MM.1S (cell line): ENCODE results near the gene RAVER1.
A peak's percentile ranks its signal among the peaks of the same experiment; 100 is the strongest.
"Not testable (repeated sequence)": the region's sequence is repeated elsewhere in the genome, so short reads cannot be mapped to it uniquely, and the experiment has no call there.

Experiments
- DNase-seq: peaks from one replicate; pipeline ENCODE4 v3.0.0-alpha.2; 2015
- H2AFZ ChIP-seq: fragments of 300-600 bp; sonication (generic); 2 replicates; pipeline ENCODE4 v1.6.0; 2016; ENCODE audit warnings: antibody characterized with exemption, low read length
- H3F3A ChIP-seq: fragments of 300-600 bp; sonication (generic); 2 replicates; pipeline ENCODE4 v1.6.1; 2016; ENCODE audit warnings: mild to moderate bottlenecking, antibody characterized with exemption, low read length, moderate library complexity, mixed read lengths; ENCODE audit not compliant: insufficient read depth
- H3K27ac ChIP-seq: fragments of 300-600 bp; sonication (generic); 2 replicates; pipeline ENCODE4 v1.5.1; 2016; ENCODE audit warnings: mild to moderate bottlenecking, low read length
- H3K27me3 ChIP-seq: fragments of 300-600 bp; sonication (generic); replicated peaks from 2 replicates; pipeline ENCODE4 v1.6.0; 2016; ENCODE audit warnings: low read length; ENCODE audit not compliant: insufficient read depth
- H3K36me3 ChIP-seq: fragments of 300-600 bp; sonication (generic); replicated peaks from 2 replicates; pipeline ENCODE4 v1.6.1; 2016; ENCODE audit warnings: mild to moderate bottlenecking, low read length, mixed read lengths; ENCODE audit not compliant: insufficient read depth
- H3K4me1 ChIP-seq: fragments of 300-600 bp; sonication (generic); 2 replicates; pipeline ENCODE4 v1.6.1; 2016; ENCODE audit warnings: low read length, mixed read lengths
- H3K4me2 ChIP-seq: fragments of 300-600 bp; sonication (generic); 2 replicates; pipeline ENCODE4 v1.6.0; 2016; ENCODE audit warnings: low read depth, low read length
- H3K4me3 ChIP-seq: fragments of 300-600 bp; sonication (generic); 2 replicates; pipeline ENCODE4 v1.5.1; 2016; ENCODE audit warnings: low read length, mixed read lengths
- H3K79me2 ChIP-seq: fragments of 300-600 bp; sonication (generic); 2 replicates; pipeline ENCODE4 v1.6.1; 2016; ENCODE audit warnings: mixed run types, low read length, mixed read lengths
- H3K9ac ChIP-seq: fragments of 300-600 bp; sonication (generic); 2 replicates; pipeline ENCODE4 v1.6.1; 2016; ENCODE audit warnings: low read length, mixed read lengths
- H3K9me2 ChIP-seq: fragments of 300-600 bp; sonication (generic); replicated peaks from 2 replicates; pipeline ENCODE4 v1.6.1; 2016; ENCODE audit warnings: mild to moderate bottlenecking, low read length, mixed read lengths; ENCODE audit not compliant: insufficient read depth
- H3K9me3 ChIP-seq: fragments of 300-600 bp; sonication (generic); replicated peaks from 2 replicates; pipeline ENCODE4 v1.6.1; 2016; ENCODE audit warnings: mild to moderate bottlenecking, low read length, mixed read lengths; ENCODE audit not compliant: insufficient read depth
- H4K20me1 ChIP-seq: fragments of 300-600 bp; sonication (generic); 2 replicates; pipeline ENCODE4 v1.6.1; 2016; ENCODE audit warnings: mild to moderate bottlenecking, low read length, moderate library complexity, mixed read lengths; ENCODE audit not compliant: insufficient read depth
- EZH2 ChIP-seq: fragments of 300-600 bp; sonication (generic); optimal IDR thresholded peaks from 2 replicates; pipeline ENCODE3; 2017; ENCODE audit warnings: low read depth, mild to moderate bottlenecking, antibody characterized with exemption, low read length, mixed read lengths
- EZH2phosphoT487 ChIP-seq: fragments of 300-600 bp; sonication (generic); IDR thresholded peaks from 2 replicates; pipeline ENCODE4 v1.6.1; 2018; ENCODE audit warnings: antibody characterized with exemption, low read length
- TF ChIP-seq, protein P1 (sequence below): fragments of 300-600 bp; sonication (generic); IDR thresholded peaks from 2 replicates; pipeline ENCODE4 v1.5.1; 2016; ENCODE audit warnings: antibody characterized with exemption, low read length, mixed read lengths

The RAVER1 gene

DNA sequence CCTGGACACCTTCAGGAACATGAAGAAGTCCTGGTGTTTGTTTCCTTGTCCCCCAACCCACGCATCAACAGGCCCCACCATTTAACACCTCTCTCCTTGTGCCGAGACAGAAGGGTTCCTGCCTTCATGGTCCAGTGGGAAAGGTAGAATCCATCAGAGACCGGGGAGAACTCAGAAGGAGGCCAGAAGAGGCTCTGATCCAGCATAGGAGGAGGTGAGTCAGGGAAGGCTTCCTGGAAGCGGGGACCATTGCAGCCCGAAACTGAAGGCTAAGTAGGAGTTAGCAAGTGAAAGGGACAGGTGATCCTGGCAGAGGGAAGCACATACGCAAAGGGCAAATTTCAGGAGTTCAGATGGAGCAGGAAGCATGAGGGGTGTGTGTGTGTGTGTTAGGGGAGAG is 5.6 kb upstream of the RAVER1 start:
- Histone ChIP-seq H3K9me3 (no peaks in the 10 kb centered on the region), H3K36me3 (no peaks in the 10 kb centered on the region), H2AFZ (peak overlapping the region; percentile 97), H3K4me3 (peak overlapping the region; percentile 77), H3K27me3 (no peaks in the 10 kb centered on the region), H3K79me2 (peaks cover 29% of the 10 kb centered on the region), H3K4me2 (peak overlapping the region; percentile 92), H3K4me1 (peaks cover 15% of the 10 kb centered on the region; the same call in 1 of the 2 replicates), H4K20me1 (no peaks in the 10 kb centered on the region), H3K27ac (no peak overlapping the region), H3K9me2 (no peaks in the 10 kb centered on the region), H3F3A (no peaks in the 10 kb centered on the region), H3K9ac (peak overlapping the region; percentile 68)
- TF ChIP-seq EZH2phosphoT487 = no peak
- TF ChIP-seq, protein P1, sequence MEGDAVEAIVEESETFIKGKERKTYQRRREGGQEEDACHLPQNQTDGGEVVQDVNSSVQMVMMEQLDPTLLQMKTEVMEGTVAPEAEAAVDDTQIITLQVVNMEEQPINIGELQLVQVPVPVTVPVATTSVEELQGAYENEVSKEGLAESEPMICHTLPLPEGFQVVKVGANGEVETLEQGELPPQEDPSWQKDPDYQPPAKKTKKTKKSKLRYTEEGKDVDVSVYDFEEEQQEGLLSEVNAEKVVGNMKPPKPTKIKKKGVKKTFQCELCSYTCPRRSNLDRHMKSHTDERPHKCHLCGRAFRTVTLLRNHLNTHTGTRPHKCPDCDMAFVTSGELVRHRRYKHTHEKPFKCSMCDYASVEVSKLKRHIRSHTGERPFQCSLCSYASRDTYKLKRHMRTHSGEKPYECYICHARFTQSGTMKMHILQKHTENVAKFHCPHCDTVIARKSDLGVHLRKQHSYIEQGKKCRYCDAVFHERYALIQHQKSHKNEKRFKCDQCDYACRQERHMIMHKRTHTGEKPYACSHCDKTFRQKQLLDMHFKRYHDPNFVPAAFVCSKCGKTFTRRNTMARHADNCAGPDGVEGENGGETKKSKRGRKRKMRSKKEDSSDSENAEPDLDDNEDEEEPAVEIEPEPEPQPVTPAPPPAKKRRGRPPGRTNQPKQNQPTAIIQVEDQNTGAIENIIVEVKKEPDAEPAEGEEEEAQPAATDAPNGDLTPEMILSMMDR = no peak
- no peak for TF ChIP-seq EZH2
- DNase-seq = no peak

- H3F3A ChIP-seq, H3K36me3 ChIP-seq, H3K27ac ChIP-seq, H3K4me3 ChIP-seq, H3K27me3 ChIP-seq, H3K9ac ChIP-seq, H3K9me3 ChIP-seq, H3K9me2 ChIP-seq, H4K20me1 ChIP-seq, H2AFZ ChIP-seq, H3K4me2 ChIP-seq, DNase-seq: not testable (repeated sequence)
- Histone ChIP-seq H3K4me1 (peaks cover 15% of the 10 kb centered on the region; the same call in 1 of the 2 replicates), H3K79me2 (peaks cover 48% of the 10 kb centered on the region)
Measured at GRCh38 chr19:10336725-10337124, 3.4 kb upstream of the RAVER1 start.

GRCh38 chr19:10335352-10335985 is 2.1 kb upstream of the RAVER1 start:
- Histone ChIP-seq H3K79me2 (peaks cover 59% of the 10 kb centered on the region), H3K4me3 (no peak overlapping the region), H3K27ac (no peak overlapping the region), H2AFZ (no peak overlapping the region), H3K9me2 (no peaks in the 10 kb centered on the region), H3K9ac (no peak overlapping the region), H3F3A (no peaks in the 10 kb centered on the region), H4K20me1 (no peaks in the 10 kb centered on the region), H3K36me3 (no peaks in the 10 kb centered on the region), H3K27me3 (no peaks in the 10 kb centered on the region), H3K9me3 (no peaks in the 10 kb centered on the region), H3K4me2 (no peak overlapping the region), H3K4me1 (peaks cover 15% of the 10 kb centered on the region; the same call in 1 of the 2 replicates)
- no peak for DNase-seq
- TF ChIP-seq, protein P1 = no peak

GRCh38 chr19:10334588-10335351 is 1.4 kb upstream of the RAVER1 start:
- TF ChIP-seq EZH2 (no peak), EZH2phosphoT487 (no peak)
- TF ChIP-seq, protein P1 = no peak
- H3K9me2 ChIP-seq = no peaks in the 10 kb centered on the region
- no peaks in the 10 kb centered on the region for H3K9me3 ChIP-seq
- H4K20me1 ChIP-seq = no peaks in the 10 kb centered on the region
- H3K4me1 ChIP-seq = peaks cover 11% of the 10 kb centered on the region; the same call in 1 of the 2 replicates
- H3K9ac ChIP-seq = no peak overlapping the region
- H3K79me2 ChIP-seq = peaks cover 66% of the 10 kb centered on the region
- DNase-seq = no peak
- no peaks in the 10 kb centered on the region for H3K36me3 ChIP-seq
- H3K4me3 ChIP-seq = no peak overlapping the region
- H3K27me3 ChIP-seq = no peaks in the 10 kb centered on the region
- H2AFZ ChIP-seq = no peak overlapping the region
- H3F3A ChIP-seq = no peaks in the 10 kb centered on the region
- no peak overlapping the region for H3K27ac ChIP-seq
- H3K4me2 ChIP-seq = no peak overlapping the region
